GM21576 (cell line): ENCODE results near the gene PTCH2.

ENCODE experiments used
- ATAC-seq: cut with Tn5 transposase; IDR thresholded peaks from one replicate; pipeline ENCODE4 v1.9.1; 2021; ENCODE audit warnings: mild to moderate bottlenecking, moderate library complexity; ENCODE audit not compliant: unreplicated experiment

PTCH2 gene

DNA sequence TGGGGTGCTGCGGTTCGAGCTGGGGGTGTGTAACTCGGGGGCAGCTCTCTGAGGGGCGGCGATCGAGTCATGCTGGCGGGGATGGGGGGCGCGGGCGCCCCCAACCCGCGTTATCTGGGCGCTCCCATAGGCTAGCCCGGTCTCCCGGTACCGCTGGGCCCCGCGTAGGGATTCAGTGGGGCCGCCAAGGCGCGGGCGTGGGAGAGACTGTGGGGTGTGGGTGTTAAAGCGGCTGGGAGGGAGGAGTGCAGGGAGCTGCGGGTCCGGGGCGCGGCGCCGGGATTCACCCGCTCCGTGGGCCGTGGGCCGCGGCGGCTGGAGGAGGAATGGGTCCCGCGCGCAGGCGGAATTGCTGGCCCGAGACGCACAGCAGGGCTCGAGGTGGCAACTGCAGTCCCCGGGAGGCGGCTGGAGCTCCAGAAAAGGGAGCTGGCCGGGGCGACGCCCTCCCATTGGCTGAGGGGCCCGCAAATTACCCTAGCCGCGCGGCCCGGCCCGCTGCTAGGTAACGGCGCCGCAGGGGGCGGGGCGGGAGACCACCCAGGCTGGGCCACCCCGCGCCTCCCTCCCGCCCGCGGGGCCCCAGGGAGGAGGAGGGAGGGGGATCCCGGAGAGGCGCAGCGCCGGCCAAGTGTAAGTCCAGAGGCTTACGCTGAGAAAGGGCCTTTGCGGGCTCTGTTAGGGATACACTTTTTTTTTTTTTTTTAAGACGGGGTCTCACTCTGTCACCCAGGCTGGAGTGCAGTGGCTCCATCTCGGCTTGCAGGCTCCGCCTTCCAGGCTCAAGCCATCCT is at the start of gene PTCH2:
PTCH2 (minus strand) TSS at position 392 of the 794 bp plus-strand sequence; CDS start at position 71, 321 bp downstream.
- ATAC-seq = no peak

- no peak for ATAC-seq
Observed at GRCh38 chr1:44890007-44890406, 47.0 kb upstream of the PTCH2 start.

DNA sequence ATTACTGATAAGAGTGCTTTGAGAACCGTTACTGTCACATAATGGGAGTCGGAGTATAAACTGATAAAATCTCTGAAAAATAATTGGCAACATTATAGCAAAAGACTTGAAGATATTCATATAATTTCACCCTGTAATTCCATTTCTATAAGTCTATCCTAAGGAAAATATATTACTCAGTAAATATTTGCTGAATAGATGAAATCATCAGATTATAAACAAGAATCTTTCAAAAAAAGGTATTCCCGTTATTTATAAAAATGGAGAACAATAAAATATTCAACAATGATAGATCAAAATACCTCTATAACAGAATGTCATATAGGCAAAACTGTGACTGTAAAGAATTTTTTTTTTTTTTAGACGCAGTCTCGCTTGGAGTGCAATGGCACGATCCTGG is 42.4 kb upstream of the PTCH2 start:
- no peak for ATAC-seq

GRCh38 chr1:44884746-44885145 is 41.7 kb upstream of the PTCH2 start:
- no peak for ATAC-seq

DNA sequence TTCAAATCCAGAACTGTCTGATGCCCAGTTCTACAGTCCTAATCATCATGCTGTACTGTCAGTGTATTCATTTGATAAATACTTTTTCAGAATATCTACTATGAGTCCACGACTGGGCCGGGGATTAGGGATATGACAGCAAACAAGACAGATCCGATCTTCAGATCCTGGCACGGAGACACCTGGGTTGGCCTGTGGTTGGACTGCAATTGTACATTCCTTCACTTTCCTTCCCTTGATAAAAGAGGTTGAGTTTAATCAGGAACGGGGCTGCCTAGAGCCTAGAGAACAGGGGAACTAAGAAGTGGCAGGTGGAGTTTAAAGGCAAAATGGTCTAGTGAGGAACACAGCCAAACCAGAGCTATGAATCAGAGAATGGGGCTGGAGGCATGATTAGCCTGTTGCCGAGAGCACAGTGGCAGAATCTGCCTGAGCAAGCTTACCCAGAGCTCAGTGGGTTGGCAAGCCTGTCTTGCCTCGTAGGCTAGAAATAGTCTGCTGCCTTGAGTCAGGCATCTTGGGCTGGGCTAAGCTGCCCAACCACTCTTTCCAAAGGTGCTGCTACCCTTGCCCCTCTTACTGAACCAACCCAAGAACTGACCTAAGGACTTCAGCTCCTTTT is 38.1 kb upstream of the PTCH2 start:
- ATAC-seq = no peak

DNA sequence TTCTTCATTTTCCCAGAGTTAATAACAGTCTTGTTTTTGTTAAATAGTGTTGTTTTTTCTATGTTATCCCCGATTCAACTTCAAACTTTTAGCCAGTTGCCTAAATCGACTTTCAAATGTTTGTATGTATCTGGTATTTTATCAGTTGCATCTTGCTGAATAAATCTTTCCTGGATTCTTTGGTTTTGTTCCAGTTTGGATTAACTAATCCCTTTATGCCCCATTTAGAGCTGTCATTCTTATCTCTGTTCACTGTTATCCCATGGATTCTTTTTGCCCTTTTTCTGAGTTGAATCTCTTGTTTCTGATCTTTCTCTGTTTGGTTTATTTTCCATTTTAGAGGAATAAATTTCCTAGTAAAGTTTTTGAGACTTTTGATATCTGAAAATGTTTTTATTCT is 31.1 kb upstream of the PTCH2 start:
- ATAC-seq = no peak

- ATAC-seq = no peak
Observed at GRCh38 chr1:44870096-44870495, 27.0 kb upstream of the PTCH2 start.

- ATAC-seq = no peak
Observed at GRCh38 chr1:44867801-44868200, 24.7 kb upstream of the PTCH2 start.

DNA sequence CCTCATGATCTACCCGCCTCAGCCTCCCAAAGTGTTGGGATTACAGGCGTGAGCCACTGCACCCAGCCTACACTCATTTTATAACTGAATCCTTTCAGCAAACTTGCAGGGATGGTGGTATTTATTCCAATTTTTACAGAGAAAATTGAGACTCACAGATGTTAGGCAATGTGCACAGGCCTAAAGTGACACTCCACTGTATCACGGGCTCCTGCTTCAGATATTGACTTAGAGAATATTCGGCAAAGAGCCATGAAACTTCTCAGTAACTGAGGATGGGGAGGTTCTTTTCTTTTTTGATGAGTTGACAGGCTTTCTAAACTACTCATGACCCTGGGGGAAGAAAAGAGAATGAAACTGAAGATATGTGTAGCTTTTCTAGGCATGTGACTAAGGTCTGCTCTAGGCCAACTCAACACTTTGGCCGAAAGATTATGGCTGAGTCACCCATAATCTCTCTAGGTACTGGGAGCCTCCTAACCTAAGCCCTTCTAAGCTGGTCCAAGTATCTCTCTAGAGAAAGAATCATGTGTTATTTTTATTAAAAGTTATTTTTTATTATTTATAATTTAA is 19.9 kb upstream of the PTCH2 start:
- no peak for ATAC-seq

- ATAC-seq = no peak
Observed at GRCh38 chr1:44860891-44861425, 17.9 kb upstream of the PTCH2 start.

DNA sequence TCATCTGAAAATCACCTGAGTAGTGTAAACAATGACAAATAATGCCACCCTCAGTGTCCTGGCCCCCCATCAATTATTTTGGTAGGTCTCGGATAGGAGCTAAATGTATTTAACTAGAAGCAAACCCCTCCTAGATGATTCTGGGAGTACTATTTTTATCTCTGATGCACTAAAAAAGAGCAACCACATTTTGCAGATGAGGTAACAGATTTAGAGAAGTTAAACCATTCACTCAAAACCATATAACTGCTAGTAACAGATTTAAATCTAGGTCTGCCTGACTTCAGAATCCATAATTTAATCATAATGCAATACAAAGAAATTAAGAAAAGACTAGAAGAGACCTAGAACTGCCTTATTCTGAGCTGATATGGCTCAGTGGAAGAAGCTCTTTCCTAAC is 17.3 kb upstream of the PTCH2 start:
- ATAC-seq = no peak

GRCh38 chr1:44857446-44857845 is 14.4 kb upstream of the PTCH2 start:
- ATAC-seq = no peak

DNA sequence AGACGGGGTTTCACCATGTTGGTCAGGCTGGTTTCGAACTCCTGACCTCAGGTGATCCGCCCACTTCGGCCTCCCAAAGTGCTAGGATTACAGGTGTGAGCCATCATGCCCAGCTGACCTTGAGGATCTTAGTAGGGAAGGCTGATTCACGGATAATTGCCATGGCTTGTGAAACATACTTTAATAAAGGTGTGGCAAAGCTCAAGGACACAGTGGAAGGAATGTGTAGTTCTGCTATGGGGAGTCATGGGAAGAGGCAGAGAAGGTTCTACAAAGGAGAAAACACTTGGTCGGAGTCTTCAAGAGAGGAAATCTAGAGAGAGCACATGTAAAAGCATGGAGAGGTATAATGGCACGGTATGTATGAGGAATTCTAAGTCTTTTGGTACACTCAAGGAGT is 12.7 kb upstream of the PTCH2 start:
- no peak for ATAC-seq

DNA sequence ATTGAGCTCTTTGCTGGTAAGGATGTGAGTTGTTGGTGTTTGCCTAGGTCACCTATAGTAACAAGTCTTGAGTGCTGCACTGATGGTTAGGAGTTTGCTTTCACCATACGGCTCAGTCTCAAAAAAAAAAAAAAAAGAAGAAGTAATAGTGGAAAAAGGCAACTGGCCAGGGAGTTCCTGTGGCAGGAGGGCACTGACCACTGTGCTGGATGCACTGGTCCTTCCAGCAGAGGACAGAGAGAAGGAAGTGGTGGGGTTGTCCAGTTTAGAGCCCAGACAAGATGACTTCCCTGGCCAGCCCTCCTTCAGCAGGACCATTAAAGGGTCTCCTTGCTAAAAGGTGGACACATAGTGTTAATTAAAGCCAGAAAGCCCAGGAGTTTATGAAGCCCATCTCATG is 11.9 kb upstream of the PTCH2 start:
- ATAC-seq = no peak

GRCh38 chr1:44853201-44853600 is 10.1 kb upstream of the PTCH2 start:
- no peak for ATAC-seq

- no peak for ATAC-seq
Observed at GRCh38 chr1:44851308-44851707, 8.3 kb upstream of the PTCH2 start.

GRCh38 chr1:44849575-44850132 is 6.6 kb upstream of the PTCH2 start:
- ATAC-seq = no peak

- ATAC-seq = no peak
Observed at GRCh38 chr1:44848456-44849181, 5.6 kb upstream of the PTCH2 start.

- no peak for ATAC-seq
Observed at GRCh38 chr1:44847845-44848244, 4.8 kb upstream of the PTCH2 start.

DNA sequence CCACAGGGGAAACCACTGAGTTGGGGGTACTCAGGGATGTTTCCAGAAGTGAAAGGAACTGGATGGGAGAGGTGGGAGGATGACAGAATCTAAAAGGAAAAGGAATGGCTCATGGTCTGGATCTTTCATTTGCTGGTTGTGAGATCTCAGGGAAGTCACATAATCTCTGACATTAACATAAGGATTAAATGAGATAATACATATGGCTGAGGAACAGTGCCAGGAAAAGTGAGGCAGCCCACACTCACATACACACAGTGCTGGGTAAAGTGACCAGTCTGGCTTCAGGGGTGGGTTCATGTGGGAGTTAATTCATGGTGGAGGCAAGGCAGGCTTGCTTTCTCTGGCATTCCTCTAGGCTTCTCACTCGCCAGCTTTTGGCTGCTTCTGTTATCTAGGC is 3.9 kb upstream of the PTCH2 start:
- no peak for ATAC-seq

DNA sequence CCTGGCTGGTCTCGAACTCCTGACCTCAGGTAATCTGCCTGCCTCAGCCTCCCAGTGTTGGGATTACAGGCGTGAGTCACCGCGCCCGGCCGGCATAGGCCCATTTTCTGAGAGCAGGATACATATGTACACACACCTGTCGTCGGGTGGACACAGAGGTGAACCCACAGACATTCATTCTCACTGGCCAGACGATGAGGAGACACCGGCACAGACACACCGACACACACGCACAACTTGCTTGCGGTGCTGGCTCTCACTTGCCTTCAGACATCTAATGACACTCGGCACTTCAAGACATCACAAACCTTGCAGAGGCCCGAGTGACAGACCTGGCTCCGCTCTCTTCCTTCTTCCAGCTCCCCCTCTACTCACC is 579 bp downstream of the PTCH2 start:
- ATAC-seq = no peak
